ENCODE data around the gene ZAR1L. TPM values are rescaled to one million over a fixed set of nuclear protein-coding genes. Genes with fewer than 3 reads are reported as not detected.

Gene ZAR1L
- polyA plus RNA-seq, 1 donor (not counting 4 experiments of a cell fraction or from before 2014, with no cell fraction given), result not detected

DNA sequence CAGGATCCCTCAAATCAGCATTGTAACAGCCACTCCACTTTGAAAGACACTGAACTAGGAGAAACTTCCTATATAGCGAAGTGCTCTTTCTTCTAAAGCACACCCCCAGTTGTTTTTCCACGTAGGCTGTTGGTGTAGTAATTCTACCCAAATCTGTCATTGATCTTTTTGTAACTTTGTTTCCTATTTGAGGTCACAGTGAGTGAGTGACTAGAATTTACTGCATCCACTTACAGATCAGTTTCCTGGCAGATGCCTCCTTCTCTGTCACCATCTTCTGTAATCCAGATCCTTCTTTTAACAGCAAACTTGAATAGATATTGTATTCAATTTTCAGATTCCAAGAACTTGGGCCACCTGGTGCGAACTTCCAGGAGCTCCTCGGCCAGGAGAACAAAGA, 15.3 kb downstream of the ZAR1L start:
- TF ChIP-seq, protein P1, sequence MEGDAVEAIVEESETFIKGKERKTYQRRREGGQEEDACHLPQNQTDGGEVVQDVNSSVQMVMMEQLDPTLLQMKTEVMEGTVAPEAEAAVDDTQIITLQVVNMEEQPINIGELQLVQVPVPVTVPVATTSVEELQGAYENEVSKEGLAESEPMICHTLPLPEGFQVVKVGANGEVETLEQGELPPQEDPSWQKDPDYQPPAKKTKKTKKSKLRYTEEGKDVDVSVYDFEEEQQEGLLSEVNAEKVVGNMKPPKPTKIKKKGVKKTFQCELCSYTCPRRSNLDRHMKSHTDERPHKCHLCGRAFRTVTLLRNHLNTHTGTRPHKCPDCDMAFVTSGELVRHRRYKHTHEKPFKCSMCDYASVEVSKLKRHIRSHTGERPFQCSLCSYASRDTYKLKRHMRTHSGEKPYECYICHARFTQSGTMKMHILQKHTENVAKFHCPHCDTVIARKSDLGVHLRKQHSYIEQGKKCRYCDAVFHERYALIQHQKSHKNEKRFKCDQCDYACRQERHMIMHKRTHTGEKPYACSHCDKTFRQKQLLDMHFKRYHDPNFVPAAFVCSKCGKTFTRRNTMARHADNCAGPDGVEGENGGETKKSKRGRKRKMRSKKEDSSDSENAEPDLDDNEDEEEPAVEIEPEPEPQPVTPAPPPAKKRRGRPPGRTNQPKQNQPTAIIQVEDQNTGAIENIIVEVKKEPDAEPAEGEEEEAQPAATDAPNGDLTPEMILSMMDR (optimal IDR thresholded peaks at IDR 0.05 in 1 of 3, IDR thresholded peaks at IDR 0.05 in 1 of 3, conservative IDR thresholded peaks at IDR 0.05 in 1 of 3; ENCODE audit: extremely low read depth in 1 of 3, insufficient read depth in 2 of 3, low read length in 3 of 3), result no peak
- TF ChIP-seq EZH2 (IDR thresholded peaks at IDR 0.05; ENCODE audit: low read length), result no peak
- FAIRE-seq (no peak), DNase-seq (ENCODE audit: low read depth, low spot score) (no peak)
- dilution Hi-C loops (cut with MboI; ENCODE audit: extremely low pct_ligation_motif_present, low sequenced_read_pairs), result no loop called here
- H3K36me3 ChIP-seq (ENCODE audit: control insufficient read depth in 2 of 2, extremely low read depth in 1 of 2, insufficient read depth in 2 of 2, low read length in 2 of 2), result no peaks in the 10 kb centered on the region
- H2AFZ ChIP-seq (ENCODE audit: control insufficient read depth, low read length), result no peak overlapping the region
- H3K9ac ChIP-seq (ENCODE audit: control insufficient read depth, extremely low read depth, insufficient read depth, low read length), result no peak overlapping the region
- H3K9me1 ChIP-seq (ENCODE audit: control insufficient read depth, extremely low read depth, insufficient read depth, low read length), result no peaks in the 10 kb centered on the region
- H3K79me2 ChIP-seq (ENCODE audit: control insufficient read depth, insufficient read depth, low read length), result no peaks in the 10 kb centered on the region
- H4K20me1 ChIP-seq (ENCODE audit: control insufficient read depth, extremely low read depth, insufficient read depth, low read length), result no peaks in the 10 kb centered on the region
- H3K4me3 ChIP-seq (ENCODE audit: control insufficient read depth in 2 of 3, extremely low read depth in 1 of 3, insufficient read depth in 2 of 3, low read depth in 1 of 3, low read length in 3 of 3), result no peak overlapping the region
- no peak overlapping the region for H3K27ac ChIP-seq (ENCODE audit: control insufficient read depth, insufficient read depth, low read length)
- H3K9me3 ChIP-seq (ENCODE audit: control insufficient read depth, low read depth, low read length), result no peaks in the 10 kb centered on the region
- H3K4me1 ChIP-seq (ENCODE audit: control insufficient read depth, extremely low read depth, insufficient read depth, low read length), result no peaks in the 10 kb centered on the region
- H3K27me3 ChIP-seq (ENCODE audit: control insufficient read depth, extremely low read depth, insufficient read depth, low read length), result no peaks in the 10 kb centered on the region
- no peak overlapping the region for H3K4me2 ChIP-seq (ENCODE audit: control insufficient read depth, extremely low read depth, insufficient read depth, low read depth, low read length)

GRCh38 chr13:32298695-32299094, 16.5 kb downstream of the ZAR1L start:
- Histone ChIP-seq H2AFZ (ENCODE audit: control insufficient read depth, low read length) (no peak overlapping the region), H3K27ac (ENCODE audit: control insufficient read depth, insufficient read depth, low read length) (no peak overlapping the region), H3K27me3 (ENCODE audit: control insufficient read depth, extremely low read depth, insufficient read depth, low read length) (no peaks in the 10 kb centered on the region), H3K4me3 (ENCODE audit: control insufficient read depth in 2 of 3, extremely low read depth in 1 of 3, insufficient read depth in 2 of 3, low read depth in 1 of 3, low read length in 3 of 3) (no peak overlapping the region), H3K4me1 (ENCODE audit: control insufficient read depth, extremely low read depth, insufficient read depth, low read length) (no peaks in the 10 kb centered on the region), H3K36me3 (ENCODE audit: control insufficient read depth in 2 of 2, extremely low read depth in 1 of 2, insufficient read depth in 2 of 2, low read length in 2 of 2) (no peaks in the 10 kb centered on the region), H3K9me3 (ENCODE audit: control insufficient read depth, low read depth, low read length) (no peaks in the 10 kb centered on the region), H4K20me1 (ENCODE audit: control insufficient read depth, extremely low read depth, insufficient read depth, low read length) (no peaks in the 10 kb centered on the region), H3K79me2 (ENCODE audit: control insufficient read depth, insufficient read depth, low read length) (no peaks in the 10 kb centered on the region), H3K9me1 (ENCODE audit: control insufficient read depth, extremely low read depth, insufficient read depth, low read length) (no peaks in the 10 kb centered on the region), H3K4me2 (ENCODE audit: control insufficient read depth, extremely low read depth, insufficient read depth, low read depth, low read length) (no peak overlapping the region), H3K9ac (ENCODE audit: control insufficient read depth, extremely low read depth, insufficient read depth, low read length) (no peak overlapping the region)
- TF ChIP-seq EZH2 (IDR thresholded peaks at IDR 0.05; ENCODE audit: low read length), result no peak
- TF ChIP-seq, protein P1 (optimal IDR thresholded peaks at IDR 0.05 in 1 of 3, IDR thresholded peaks at IDR 0.05 in 1 of 3, conservative IDR thresholded peaks at IDR 0.05 in 1 of 3; ENCODE audit: extremely low read depth in 1 of 3, insufficient read depth in 2 of 3, low read length in 3 of 3), result no peak
- DNase-seq (ENCODE audit: low read depth, low spot score), result no peak
- no peak for FAIRE-seq
- dilution Hi-C loops (cut with MboI; ENCODE audit: extremely low pct_ligation_motif_present, low sequenced_read_pairs), result no loop called here
